NCI-H345 (cell line): ENCODE measurements around the gene ART4.

ENCODE experiments used
- DNase-seq: peaks from one replicate; lab custom pipeline; 2025; lab: John Stamatoyannopoulos, UW

The ART4 gene

DNA sequence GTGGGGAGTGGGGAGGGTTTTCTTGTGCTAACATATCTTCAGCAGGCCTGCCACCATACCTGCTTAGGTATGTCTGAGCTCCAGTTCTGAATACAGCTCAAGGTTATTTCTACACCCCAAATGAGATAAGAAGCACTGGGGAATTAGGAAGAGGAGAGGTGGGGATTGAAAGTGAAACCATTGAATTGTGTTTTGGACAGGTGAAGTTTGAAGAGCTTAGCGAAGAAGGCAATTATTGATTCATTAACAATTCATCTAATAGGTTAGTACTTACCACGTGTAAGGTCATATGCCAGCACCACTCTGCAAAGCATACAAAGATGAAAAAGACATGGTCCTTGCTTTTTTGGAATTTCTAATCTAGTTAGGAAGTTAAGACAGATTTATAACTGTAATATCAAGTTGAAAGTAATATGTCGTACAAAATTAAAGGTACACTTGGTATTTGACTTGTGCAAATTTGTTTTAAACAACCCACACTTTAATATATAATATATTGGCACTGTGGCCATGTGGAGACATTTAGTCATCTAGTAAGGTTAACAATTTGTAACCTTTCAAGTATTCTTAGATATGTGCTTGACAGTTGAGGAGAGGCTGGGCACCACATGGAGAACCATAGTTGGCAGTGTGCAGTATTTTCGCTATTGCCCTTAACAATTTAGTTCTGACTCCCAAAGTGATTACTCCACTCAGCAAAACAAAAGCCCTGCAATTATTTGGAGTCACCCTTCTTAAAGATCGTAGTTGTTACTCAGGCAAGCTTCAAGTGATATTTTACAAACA, 33.0 kb downstream of the ART4 start:
- no peak for DNase-seq

DNA sequence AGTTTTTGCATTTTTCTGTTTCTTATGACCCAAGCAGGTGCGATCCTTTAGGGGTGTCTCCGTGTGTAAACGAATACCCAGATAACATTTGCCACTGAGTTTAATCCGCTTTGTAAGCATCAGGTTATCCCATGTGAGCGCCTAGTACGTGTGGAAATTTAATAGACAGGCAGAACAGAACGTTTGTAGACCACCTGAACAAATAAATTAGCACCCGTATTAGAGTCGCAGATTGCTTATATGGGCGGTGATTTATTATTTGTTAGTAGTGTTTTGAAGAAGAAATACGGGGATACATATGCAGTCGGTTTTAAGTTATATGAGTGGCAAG, 39.5 kb downstream of the ART4 start:
- no peak for DNase-seq

DNA sequence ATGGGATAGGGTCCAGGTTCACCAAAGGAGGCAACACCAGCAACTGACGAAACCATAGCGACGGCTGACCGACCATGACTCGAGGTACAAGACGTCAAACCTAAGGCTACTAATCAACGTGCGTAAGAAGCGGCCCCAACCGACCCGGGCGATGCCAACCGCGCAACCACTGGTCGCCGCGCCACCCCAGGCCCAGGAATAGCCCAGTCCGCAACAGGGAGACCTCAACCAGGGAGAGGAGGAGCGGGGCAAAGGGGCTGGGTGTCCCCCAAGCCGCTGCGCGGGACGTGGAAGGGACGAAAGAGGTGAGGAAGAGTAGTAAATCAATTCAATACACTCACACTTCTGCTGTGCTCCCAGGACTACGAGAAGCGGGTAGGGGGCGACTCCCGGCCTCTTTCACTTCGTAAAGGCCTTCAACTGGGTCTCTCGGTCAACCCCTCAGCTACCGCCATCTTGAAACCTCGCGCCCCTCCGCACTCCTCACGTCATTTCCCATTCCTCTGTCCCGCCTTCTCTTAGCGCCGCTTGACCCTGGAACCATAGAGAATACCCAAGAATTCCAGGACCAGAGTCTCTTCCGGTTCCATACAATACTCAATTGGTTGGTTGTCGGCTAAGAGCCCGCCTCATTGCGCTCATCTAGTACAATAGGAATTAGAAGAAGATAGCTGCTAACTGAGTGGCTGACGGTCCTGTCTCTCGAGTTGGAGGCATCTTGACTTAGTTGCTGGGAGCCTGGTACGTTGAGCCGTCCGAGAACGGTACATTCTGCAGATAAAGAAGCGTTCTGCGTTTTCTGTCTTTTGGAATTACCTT, 40.1 kb downstream of the ART4 start, which contains the start of the genes C12orf60 and WBP11:
C12orf60 (plus strand) TSS at position 660 of the 819 bp plus-strand sequence. CDS start 19,266 bp downstream, outside the sequence.
WBP11 (minus strand) TSS at position 468 of the 819 bp plus-strand sequence. CDS start 2,095 bp downstream, outside the sequence.
- DNase-seq: peak; percentile 99

DNA sequence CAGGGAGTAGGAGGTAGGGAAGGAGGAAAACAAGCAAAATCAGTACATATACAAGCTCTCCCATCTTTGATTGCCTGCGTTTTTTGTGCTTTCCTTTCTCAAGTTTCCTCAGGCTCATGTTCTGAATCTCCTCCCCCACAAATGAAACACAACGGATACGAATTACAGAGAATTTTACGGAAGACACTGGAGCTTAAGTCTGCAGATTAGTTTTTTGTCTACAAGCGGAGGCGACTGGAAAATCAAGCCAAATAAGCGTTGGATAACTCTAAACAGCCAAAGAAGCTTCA, 40.7 kb downstream of the ART4 start:
- no peak for DNase-seq

DNA sequence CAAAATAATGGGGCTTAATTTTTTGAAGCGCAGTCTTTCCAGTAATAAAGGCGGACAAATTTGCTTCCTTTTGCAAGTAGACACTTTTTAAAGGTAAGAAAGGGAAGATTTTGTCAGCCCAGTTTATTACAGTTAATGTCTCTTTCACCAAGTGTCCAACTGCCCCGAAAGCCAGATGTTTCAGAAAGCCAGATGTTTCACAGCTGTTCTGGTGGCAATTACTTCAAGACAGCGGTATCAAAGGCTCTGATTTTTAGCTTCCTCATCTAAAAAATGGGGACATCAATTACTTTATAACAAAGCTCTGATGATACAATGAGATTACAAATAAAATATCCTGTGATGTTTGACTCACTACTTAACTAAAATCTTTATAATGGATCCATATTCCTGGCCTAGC, 41.1 kb downstream of the ART4 start:
- DNase-seq: no peak

DNA sequence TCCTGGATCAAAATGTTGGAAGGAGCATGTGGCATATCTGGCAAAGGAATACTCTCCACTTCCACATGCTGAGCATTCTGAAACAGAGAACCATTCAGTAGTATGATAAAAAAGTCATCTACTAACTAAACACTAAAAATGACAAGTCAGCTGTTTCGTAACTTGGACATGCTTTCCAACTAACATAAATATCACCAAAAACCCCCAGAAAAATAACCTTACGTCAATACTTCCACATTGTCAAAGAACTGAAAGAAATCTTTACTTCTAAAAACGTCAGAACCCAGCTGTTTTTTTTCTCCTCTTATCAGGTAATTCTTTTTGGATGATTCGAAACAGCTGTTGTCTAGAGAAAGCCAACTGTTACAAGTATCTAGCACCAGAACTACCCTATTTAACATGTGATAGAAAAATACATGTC, 48.3 kb downstream of the ART4 start:
- DNase-seq: no peak

DNA sequence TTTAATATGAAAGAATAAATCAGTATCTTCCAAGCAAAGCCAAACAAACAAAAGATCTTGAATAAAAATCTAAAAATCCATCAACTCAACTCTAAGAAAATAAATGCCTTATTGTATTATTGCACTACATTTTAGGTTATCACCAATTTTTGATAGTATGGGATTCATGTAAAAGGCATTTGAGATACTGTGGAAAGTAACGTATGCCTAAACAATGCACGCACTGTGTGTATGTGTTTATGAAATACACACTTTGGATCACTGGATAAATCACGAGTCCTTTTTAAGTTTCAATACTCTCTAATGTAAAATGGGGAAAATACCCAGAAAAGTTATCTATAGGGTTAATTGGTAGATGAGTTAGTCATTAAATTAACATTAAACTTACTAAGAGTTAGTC, 57.8 kb downstream of the ART4 start:
- no peak for DNase-seq

DNA sequence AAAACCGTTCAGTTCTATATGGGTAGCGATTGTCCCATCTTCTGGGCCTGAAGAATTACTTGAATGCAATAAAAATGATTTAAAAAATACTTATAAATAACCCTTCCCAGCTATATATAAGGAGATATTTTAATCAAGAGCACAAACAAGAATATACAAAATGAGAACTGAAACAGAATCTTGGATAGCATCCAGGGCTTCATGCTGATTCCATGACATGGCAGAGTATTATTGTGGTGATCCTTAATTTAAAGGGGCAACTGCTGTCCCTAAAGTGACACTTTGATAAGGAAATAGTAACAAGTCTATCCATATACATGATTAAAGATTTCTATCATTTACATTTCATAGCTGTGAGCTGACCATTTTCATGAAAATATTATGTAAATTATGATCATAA, 58.9 kb downstream of the ART4 start:
- DNase-seq: no peak

DNA sequence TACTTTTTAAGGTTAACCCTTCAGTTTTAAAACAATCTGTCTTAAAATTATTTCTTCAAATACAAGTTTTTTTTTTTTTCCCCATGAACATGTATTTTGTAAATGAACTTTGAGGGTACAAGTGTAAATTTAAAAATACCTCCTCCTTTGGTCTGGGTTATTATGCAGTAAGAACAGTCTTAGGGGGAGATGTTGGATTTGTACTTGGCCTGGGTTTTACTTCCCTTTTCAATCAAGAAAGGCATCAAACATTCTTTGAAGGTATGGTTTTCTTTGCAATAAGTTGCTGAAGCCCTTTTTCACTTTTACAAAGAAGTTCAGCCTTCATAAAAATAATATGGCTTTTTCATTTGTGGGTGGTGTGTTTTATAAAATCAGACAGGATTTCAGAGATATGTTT, 60.6 kb downstream of the ART4 start:
- no peak for DNase-seq

DNA sequence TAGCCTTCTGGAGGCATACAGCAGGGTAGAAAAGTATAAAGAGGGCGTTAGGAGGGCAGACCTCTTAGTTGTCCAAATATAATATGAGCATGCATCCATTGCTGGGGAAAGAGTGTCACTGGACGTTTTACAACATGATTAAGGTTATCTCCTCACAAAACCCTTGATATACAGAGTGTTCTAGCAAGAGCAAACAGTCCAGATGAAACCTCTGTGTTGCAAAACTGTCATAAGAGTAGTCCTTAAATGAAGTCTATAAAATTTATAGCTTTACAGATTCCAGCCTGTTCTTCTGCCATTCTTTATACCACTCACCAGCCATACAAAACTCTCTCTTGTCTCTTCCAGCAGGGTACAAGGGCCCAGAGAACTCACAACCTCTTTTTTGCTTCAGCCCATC, 61.8 kb downstream of the ART4 start:
- DNase-seq: no peak

DNA sequence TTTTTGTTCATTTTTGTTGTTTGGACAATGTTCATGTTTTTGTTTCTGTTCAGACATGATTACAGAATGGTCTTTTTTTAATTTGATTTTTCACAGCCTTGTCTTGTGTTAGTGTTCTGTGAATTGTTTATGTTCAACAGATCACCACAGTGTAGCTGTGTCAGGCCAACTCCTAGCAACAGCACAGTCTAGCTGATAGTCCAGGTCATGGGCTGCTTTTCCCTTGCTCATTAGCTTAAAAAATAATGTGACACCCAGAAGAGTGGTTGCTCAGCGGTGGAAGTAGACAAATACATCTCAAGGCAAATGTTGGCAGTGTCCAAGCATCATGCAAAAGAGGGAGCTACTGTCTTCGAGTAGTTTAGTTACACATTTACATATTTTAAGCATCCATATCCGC, 62.5 kb downstream of the ART4 start:
- no peak for DNase-seq

DNA sequence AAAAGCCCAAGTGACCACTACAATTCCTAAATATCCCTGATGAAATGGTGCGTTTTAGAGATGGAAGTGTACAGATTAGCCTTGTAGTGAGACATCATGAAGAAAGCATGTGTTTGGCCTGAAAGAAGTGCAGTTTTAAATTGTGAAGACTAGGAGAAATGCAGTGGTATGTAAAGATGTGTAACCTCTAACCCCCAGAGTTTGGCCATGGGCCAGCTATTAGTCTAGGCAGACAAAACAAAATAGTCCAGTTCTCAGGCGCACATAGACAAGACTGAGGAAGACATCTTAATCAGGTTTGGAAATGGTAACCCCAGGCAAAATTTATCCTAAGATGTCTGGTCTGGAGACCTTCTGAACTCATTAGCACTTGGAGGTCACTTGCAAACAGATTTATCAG, 63.5 kb downstream of the ART4 start:
- DNase-seq: no peak

DNA sequence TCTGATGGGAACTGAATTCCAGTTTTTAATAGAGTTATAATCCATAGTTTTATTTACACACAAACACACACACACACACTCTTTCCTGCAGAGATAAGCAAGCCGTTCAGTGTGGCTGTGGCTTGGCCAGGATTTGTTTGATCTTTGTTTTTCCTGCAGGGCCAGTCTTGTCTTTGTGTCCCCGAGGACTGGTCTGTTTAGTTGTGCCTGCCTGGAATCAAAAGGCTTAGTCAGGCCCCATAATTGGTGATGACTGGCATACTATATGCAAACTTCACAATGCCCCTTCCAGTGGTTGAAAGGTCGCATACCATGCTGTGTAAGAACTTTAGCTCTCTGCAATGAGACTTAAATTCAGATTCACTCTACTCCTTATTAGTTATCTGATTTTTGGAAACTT, 66.1 kb downstream of the ART4 start:
- DNase-seq: peak; percentile 7

DNA sequence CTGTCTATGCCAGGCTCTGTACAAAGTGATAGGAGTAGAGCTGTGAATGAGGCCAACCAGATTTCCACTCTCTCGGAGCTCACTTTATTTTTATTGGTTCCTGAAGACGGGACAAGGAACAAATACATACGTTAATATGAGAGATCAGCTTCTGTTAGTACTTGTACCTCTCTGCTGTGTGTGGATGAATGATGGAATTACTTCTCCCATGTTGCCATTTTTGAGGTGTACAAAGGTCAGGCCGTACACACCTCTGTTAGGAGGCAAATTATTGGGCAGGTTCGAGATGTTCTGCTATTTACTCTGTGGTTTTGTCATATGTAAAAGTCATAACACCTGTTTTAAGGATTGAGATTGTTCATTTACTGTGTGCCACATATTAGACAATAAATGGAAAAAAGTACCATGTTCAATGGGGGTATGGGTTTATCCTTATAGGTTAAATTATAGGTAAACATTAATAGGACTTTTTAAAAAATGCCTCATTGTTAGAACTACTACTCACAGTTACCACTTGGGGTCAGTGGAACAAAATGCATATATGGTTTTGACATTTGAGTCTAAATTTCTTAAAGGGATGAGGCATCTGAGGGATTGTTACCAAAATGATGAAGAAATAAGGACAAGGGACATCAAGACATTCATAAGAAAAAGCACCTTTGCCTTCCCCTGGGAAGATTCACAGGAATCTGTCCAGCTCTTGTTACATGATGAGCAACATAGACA, 66.9 kb downstream of the ART4 start:
- DNase-seq: no peak

DNA sequence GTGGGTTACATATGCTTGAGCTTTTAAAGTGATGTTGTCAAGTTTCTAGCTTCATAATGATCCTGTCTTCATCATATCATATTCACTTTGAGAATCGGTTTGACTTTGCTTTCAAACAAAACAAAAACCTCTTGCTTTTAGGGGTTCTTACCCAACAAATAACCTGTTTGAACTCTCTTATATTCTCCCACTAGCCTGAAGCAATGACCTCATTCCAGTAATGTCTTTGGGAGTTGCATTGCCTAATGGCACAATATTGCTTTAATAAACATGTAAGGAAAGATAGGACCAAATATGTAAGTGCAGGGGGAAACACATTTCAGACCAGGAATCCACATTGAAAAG, 67.7 kb downstream of the ART4 start:
- DNase-seq: no peak
